HG03280 (cell line): Measurements from ENCODE around the gene PCED1B.
"Not testable (repeated sequence)": the region's sequence is repeated elsewhere in the genome, so short reads cannot be mapped to it uniquely, and the experiment has no call there.

Source experiments
- ATAC-seq: cut with Tn5 transposase; IDR thresholded peaks from one replicate; pipeline ENCODE4 v1.9.1; 2021; ENCODE audit warnings: mild to moderate bottlenecking, moderate library complexity; ENCODE audit not compliant: unreplicated experiment

Gene PCED1B

GRCh38 chr12:47202176-47202575, 122.8 kb downstream of the PCED1B start:
- no peak for ATAC-seq

- ATAC-seq: no peak
Observed at GRCh38 chr12:47205532-47206449, 126.4 kb downstream of the PCED1B start.

GRCh38 chr12:47206450-47207339, 127.3 kb downstream of the PCED1B start:
- ATAC-seq: no peak

- ATAC-seq: peak; percentile 46
Observed at GRCh38 chr12:47207340-47207717, 127.9 kb downstream of the PCED1B start.

GRCh38 chr12:47207829-47208248, 128.4 kb downstream of the PCED1B start:
- ATAC-seq: peak; percentile 76

- no peak for ATAC-seq
Observed at GRCh38 chr12:47209014-47209413, 129.6 kb downstream of the PCED1B start.

- ATAC-seq: no peak
Observed at GRCh38 chr12:47210776-47211175, 131.4 kb downstream of the PCED1B start.

GRCh38 chr12:47212701-47213039, 133.2 kb downstream of the PCED1B start:
- ATAC-seq: no peak

GRCh38 chr12:47213396-47213795, 134.0 kb downstream of the PCED1B start:
- no peak for ATAC-seq

- ATAC-seq: no peak
Observed at GRCh38 chr12:47214001-47214619, 134.7 kb downstream of the PCED1B start.

- ATAC-seq: no peak
Observed at GRCh38 chr12:47214771-47215170, 135.3 kb downstream of the PCED1B start.

GRCh38 chr12:47216150-47216677, 136.8 kb downstream of the PCED1B start:
- peak; percentile 74 for ATAC-seq

- not testable (repeated sequence) for ATAC-seq
Observed at GRCh38 chr12:47217595-47217869, 138.1 kb downstream of the PCED1B start.

- ATAC-seq: no peak
Observed at GRCh38 chr12:47218191-47218654, 138.8 kb downstream of the PCED1B start.

GRCh38 chr12:47219243-47219642, 139.8 kb downstream of the PCED1B start:
- ATAC-seq: no peak

GRCh38 chr12:47221256-47222023, 142.0 kb downstream of the PCED1B start:
- no peak for ATAC-seq

- ATAC-seq: no peak
Observed at GRCh38 chr12:47222520-47223030, 143.2 kb downstream of the PCED1B start.

- no peak for ATAC-seq
Observed at GRCh38 chr12:47223031-47223847, 143.8 kb downstream of the PCED1B start.

- no peak for ATAC-seq
Observed at GRCh38 chr12:47223848-47224213, 144.4 kb downstream of the PCED1B start.
